Activated naive CD8-positive, alpha-beta T cell treated with anti-CD3 and anti-CD28 coated beads for 36 hours (primary cell): ENCODE results near the gene PCDH10. TPM values are rescaled to one million over a fixed set of nuclear protein-coding genes. Genes with fewer than 3 reads are reported as not detected.
A peak's percentile ranks its signal among the peaks of the same experiment; 100 is the strongest.

ENCODE experiments used
- DNase-seq: peaks from one replicate; pipeline ENCODE4 v3.0.0; 2021
- H3K27ac Mint-ChIP-seq: one replicate; pipeline ENCODE4 v1.8.0; 2022; ENCODE audit warnings: mild to moderate bottlenecking, moderate library complexity, mixed read lengths
- H3K27me3 Mint-ChIP-seq: one replicate; pipeline ENCODE4 v1.8.0; 2022; ENCODE audit warnings: mild to moderate bottlenecking, mixed read lengths
- H3K36me3 Mint-ChIP-seq: one replicate; pipeline ENCODE4 v1.8.0; 2021; ENCODE audit warnings: mild to moderate bottlenecking, mixed read lengths
- H3K4me1 Mint-ChIP-seq: one replicate; pipeline ENCODE4 v1.8.0; 2021; ENCODE audit warnings: mixed read lengths
- H3K4me3 Mint-ChIP-seq: one replicate; pipeline ENCODE4 v1.8.0; 2022; ENCODE audit warnings: mild to moderate bottlenecking, moderate library complexity, mixed read lengths
- H3K9me3 Mint-ChIP-seq: one replicate; pipeline ENCODE4 v1.8.0; 2022; ENCODE audit warnings: mixed read lengths
- total RNA-seq, 2 experiments: library from RNA; stranded (reverse); gene quantifications; one replicate each; pipeline ENCODE4 v1.2.3, GENCODE V29; 2021

The PCDH10 gene
- total RNA-seq, 2 experiments from 2014 or later = not detected

DNA sequence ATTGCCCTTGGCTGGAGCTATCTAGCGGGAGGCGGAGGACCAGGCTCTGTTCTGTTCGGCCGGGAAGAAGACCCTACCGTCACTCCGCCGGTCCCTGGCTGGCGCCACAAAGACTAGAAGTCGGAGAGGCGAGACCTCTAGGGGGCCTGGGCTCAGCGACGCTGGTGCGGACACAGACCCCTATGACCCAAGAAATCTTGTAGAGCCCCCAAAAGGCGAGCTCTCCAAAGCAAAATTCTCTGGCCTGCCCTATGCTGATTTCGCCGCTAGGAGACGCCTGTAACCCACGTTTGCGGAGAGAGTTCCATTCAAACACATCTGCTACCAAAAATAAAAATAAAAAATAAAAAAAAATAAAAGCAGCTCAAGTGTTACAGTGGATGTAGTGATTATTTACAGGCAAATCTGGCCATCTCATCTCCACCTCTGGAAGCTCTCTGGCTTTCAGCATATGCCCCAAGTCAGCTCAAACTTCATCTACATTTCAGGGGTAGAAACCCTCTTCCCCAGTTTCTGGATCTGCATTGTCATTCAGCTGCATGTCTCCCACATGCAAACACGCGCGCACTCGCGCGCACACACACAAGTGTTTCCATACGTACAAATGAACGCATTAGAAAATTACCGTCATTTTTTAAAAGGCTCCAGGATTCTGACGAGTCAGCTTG, 2.4 kb upstream of the PCDH10 start:
- no peaks in the 10 kb centered on the region for H3K36me3 Mint-ChIP-seq
- no peak for DNase-seq
- H3K9me3 Mint-ChIP-seq = peaks cover 3% of the 10 kb centered on the region
- H3K27me3 Mint-ChIP-seq = peaks cover 74% of the 10 kb centered on the region
- H3K4me3 Mint-ChIP-seq = no peak overlapping the region
- H3K27ac Mint-ChIP-seq = no peak overlapping the region
- peaks cover 17% of the 10 kb centered on the region for H3K4me1 Mint-ChIP-seq

DNA sequence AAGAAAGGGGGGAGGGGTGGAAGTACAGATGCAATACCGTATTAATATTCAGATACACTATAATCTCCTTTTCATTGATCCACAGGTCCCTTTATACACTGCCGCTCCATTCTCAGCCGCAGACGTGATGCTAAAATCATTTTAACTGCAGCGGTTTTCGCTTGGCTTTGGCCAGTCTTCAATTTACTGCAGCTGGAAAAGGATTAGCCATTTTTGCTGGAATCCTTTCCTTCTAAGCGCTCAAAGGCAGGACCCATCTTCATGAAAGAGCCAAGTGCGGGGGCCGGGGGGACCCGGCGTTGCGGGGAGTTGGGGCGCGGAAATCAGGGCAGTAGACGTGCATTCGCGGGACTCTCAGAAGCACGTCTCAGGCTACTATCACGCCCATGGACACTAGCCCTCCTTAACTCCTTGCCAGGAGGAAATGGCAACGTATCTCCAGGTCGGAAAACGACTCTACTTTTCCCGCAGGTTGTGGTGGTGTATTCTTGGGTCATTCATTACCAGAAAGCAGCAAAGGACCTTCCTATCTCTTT, 1.7 kb upstream of the PCDH10 start:
- H3K27me3 Mint-ChIP-seq = peaks cover 80% of the 10 kb centered on the region
- H3K4me1 Mint-ChIP-seq = peaks cover 17% of the 10 kb centered on the region
- peaks cover 3% of the 10 kb centered on the region for H3K9me3 Mint-ChIP-seq
- H3K4me3 Mint-ChIP-seq = no peak overlapping the region
- no peaks in the 10 kb centered on the region for H3K36me3 Mint-ChIP-seq
- DNase-seq = no peak
- H3K27ac Mint-ChIP-seq = no peak overlapping the region

GRCh38 chr4:133147921-133148689, 989 bp upstream of the PCDH10 start:
- Mint-ChIP-seq H3K4me1 (peaks cover 17% of the 10 kb centered on the region), H3K27ac (no peak overlapping the region), H3K4me3 (no peak overlapping the region), H3K9me3 (peaks cover 3% of the 10 kb centered on the region), H3K27me3 (peaks cover 88% of the 10 kb centered on the region), H3K36me3 (no peaks in the 10 kb centered on the region)
- DNase-seq = no peak

GRCh38 chr4:133149364-133149695, 236 bp downstream of the PCDH10 start:
- H3K9me3 Mint-ChIP-seq = peaks cover 3% of the 10 kb centered on the region
- no peaks in the 10 kb centered on the region for H3K36me3 Mint-ChIP-seq
- peaks cover 17% of the 10 kb centered on the region for H3K4me1 Mint-ChIP-seq
- DNase-seq = no peak
- H3K27ac Mint-ChIP-seq = no peak overlapping the region
- H3K27me3 Mint-ChIP-seq = peaks cover 97% of the 10 kb centered on the region
- H3K4me3 Mint-ChIP-seq = peak overlapping the region; percentile 56

GRCh38 chr4:133149932-133150471, 908 bp downstream of the PCDH10 start:
- Mint-ChIP-seq H3K36me3 (no peaks in the 10 kb centered on the region), H3K4me1 (peaks cover 17% of the 10 kb centered on the region), H3K4me3 (no peak overlapping the region), H3K27me3 (peaks cover 96% of the 10 kb centered on the region), H3K9me3 (peaks cover 3% of the 10 kb centered on the region), H3K27ac (no peak overlapping the region)
- DNase-seq = no peak

DNA sequence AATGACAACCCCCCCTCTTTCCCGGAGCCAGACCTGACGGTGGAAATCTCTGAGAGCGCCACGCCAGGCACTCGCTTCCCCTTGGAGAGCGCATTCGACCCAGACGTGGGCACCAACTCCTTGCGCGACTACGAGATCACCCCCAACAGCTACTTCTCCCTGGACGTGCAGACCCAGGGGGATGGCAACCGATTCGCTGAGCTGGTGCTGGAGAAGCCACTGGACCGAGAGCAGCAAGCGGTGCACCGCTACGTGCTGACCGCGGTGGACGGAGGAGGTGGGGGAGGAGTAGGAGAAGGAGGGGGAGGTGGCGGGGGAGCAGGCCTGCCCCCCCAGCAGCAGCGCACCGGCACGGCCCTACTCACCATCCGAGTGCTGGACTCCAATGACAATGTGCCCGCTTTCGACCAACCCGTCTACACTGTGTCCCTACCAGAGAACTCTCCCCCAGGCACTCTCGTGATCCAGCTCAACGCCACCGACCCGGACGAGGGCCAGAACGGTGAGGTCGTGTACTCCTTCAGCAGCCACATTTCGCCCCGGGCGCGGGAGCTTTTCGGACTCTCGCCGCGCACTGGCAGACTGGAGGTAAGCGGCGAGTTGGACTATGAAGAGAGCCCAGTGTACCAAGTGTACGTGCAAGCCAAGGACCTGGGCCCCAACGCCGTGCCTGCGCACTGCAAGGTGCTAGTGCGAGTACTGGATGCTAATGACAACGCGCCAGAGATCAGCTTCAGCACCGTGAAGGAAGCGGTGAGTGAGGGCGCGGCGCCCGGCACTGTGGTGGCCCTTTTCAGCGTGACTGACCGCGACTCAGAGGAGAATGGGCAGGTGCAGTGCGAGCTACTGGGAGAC, 1.6 kb downstream of the PCDH10 start:
- Mint-ChIP-seq H3K27ac (no peak overlapping the region), H3K36me3 (no peaks in the 10 kb centered on the region), H3K27me3 (peaks cover 94% of the 10 kb centered on the region), H3K4me1 (peaks cover 17% of the 10 kb centered on the region), H3K4me3 (no peak overlapping the region), H3K9me3 (peaks cover 3% of the 10 kb centered on the region)
- DNase-seq = no peak

DNA sequence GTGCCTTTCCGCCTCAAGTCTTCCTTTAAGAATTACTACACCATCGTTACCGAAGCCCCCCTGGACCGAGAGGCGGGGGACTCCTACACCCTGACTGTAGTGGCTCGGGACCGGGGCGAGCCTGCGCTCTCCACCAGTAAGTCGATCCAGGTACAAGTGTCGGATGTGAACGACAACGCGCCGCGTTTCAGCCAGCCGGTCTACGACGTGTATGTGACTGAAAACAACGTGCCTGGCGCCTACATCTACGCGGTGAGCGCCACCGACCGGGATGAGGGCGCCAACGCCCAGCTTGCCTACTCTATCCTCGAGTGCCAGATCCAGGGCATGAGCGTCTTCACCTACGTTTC, 2.2 kb downstream of the PCDH10 start:
- H3K27ac Mint-ChIP-seq = no peak overlapping the region
- H3K4me1 Mint-ChIP-seq = peaks cover 17% of the 10 kb centered on the region
- peaks cover 88% of the 10 kb centered on the region for H3K27me3 Mint-ChIP-seq
- no peak overlapping the region for H3K4me3 Mint-ChIP-seq
- no peaks in the 10 kb centered on the region for H3K36me3 Mint-ChIP-seq
- DNase-seq = no peak
- H3K9me3 Mint-ChIP-seq = peaks cover 3% of the 10 kb centered on the region

DNA sequence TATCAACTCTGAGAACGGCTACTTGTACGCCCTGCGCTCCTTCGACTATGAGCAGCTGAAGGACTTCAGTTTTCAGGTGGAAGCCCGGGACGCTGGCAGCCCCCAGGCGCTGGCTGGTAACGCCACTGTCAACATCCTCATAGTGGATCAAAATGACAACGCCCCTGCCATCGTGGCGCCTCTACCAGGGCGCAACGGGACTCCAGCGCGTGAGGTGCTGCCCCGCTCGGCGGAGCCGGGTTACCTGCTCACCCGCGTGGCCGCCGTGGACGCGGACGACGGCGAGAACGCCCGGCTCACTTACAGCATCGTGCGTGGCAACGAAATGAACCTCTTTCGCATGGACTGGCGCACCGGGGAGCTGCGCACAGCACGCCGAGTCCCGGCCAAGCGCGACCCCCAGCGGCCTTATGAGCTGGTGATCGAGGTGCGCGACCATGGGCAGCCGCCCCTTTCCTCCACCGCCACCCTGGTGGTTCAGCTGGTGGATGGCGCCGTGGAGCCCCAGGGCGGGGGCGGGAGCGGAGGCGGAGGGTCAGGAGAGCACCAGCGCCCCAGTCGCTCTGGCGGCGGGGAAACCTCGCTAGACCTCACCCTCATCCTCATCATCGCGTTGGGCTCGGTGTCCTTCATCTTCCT, 2.7 kb downstream of the PCDH10 start:
- Mint-ChIP-seq H3K4me3 (no peak overlapping the region), H3K27me3 (peaks cover 88% of the 10 kb centered on the region), H3K36me3 (no peaks in the 10 kb centered on the region), H3K27ac (no peak overlapping the region), H3K4me1 (peaks cover 17% of the 10 kb centered on the region), H3K9me3 (peaks cover 3% of the 10 kb centered on the region)
- DNase-seq = peak; percentile 6

GRCh38 chr4:133152330-133152821, 3.3 kb downstream of the PCDH10 start:
- Mint-ChIP-seq H3K4me3 (no peak overlapping the region), H3K27ac (no peak overlapping the region), H3K4me1 (peaks cover 17% of the 10 kb centered on the region), H3K36me3 (no peaks in the 10 kb centered on the region), H3K27me3 (peaks cover 82% of the 10 kb centered on the region), H3K9me3 (peaks cover 3% of the 10 kb centered on the region)
- no peak for DNase-seq

DNA sequence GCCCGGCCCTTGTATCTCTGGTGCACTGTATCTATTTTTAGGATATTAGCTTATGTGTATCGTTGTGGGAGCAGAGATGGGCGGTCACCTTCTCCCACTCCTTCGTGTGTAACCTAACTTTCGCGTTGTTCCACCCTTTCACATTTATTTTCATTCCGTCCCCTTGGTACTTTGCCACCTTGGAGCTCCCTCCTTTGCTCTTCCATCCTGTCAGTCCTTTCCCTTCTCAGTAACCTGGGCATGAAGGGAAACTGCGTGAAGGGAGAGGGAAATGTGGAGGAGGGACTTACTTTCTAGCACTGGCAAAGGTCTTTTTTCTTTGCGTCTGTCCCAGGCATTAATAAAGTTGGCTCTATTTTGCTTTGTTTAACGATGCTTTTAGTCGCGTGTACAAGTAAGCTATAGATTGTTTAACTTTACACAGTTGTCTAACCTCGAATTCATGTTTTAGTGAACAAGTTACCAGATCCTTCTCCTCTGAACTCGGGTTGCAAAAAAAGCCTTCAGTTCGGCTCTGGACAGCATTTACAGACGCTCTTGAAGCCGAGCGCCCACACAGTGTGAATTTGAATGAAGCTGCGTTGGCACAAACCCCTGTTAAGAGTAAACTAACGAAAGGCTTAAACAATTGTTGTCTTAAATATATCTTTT, 3.9 kb downstream of the PCDH10 start:
- no peak overlapping the region for H3K4me3 Mint-ChIP-seq
- H3K9me3 Mint-ChIP-seq = peaks cover 3% of the 10 kb centered on the region
- no peaks in the 10 kb centered on the region for H3K36me3 Mint-ChIP-seq
- H3K27ac Mint-ChIP-seq = no peak overlapping the region
- peaks cover 76% of the 10 kb centered on the region for H3K27me3 Mint-ChIP-seq
- DNase-seq = no peak
- peaks cover 17% of the 10 kb centered on the region for H3K4me1 Mint-ChIP-seq

GRCh38 chr4:133154725-133155124, 5.6 kb downstream of the PCDH10 start:
- DNase-seq = peak; percentile 0
- H3K4me3 Mint-ChIP-seq = no peak overlapping the region
- H3K36me3 Mint-ChIP-seq = no peaks in the 10 kb centered on the region
- H3K4me1 Mint-ChIP-seq = peaks cover 7% of the 10 kb centered on the region
- peaks cover 59% of the 10 kb centered on the region for H3K27me3 Mint-ChIP-seq
- peaks cover 3% of the 10 kb centered on the region for H3K9me3 Mint-ChIP-seq
- no peak overlapping the region for H3K27ac Mint-ChIP-seq

- H3K4me3 Mint-ChIP-seq = no peak overlapping the region
- no peaks in the 10 kb centered on the region for H3K36me3 Mint-ChIP-seq
- no peak overlapping the region for H3K27ac Mint-ChIP-seq
- peaks cover 45% of the 10 kb centered on the region for H3K27me3 Mint-ChIP-seq
- DNase-seq = no peak
- no peaks in the 10 kb centered on the region for H3K9me3 Mint-ChIP-seq
- H3K4me1 Mint-ChIP-seq = peaks cover 4% of the 10 kb centered on the region
Observed at GRCh38 chr4:133156096-133156495, 7.0 kb downstream of the PCDH10 start.

DNA sequence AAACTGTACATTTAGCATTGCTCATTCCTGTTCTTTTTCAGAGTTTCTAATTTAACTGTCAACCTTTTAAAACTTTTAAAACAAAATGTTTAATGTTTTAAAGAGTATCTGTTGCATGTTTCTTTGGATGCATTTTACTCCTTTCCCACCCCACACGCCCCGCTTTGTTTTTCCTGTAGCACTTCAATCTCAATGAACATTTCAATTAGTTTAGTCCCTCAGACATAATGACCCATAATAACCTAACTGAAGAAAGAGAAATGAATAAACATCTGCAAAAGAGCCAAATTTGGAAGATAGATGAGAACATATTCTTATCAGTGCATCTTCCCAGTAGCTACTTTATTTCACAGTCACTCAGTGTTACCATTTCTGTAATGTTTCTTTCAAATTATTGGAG, 7.5 kb downstream of the PCDH10 start:
- H3K27ac Mint-ChIP-seq = no peak overlapping the region
- H3K4me3 Mint-ChIP-seq = no peak overlapping the region
- no peak for DNase-seq
- H3K9me3 Mint-ChIP-seq = no peaks in the 10 kb centered on the region
- H3K36me3 Mint-ChIP-seq = no peaks in the 10 kb centered on the region
- H3K4me1 Mint-ChIP-seq = no peaks in the 10 kb centered on the region
- peaks cover 40% of the 10 kb centered on the region for H3K27me3 Mint-ChIP-seq
